Right lobe of liver (tissue), 6 donors: ENCODE measurements around the gene DCTN4. TPM values are rescaled to one million over a fixed set of nuclear protein-coding genes. Genes with fewer than 3 reads are reported as not detected.

ENCODE experiments used
- ATAC-seq, 4 donors: fragments of 200-7000 bp; cut with Tn5 transposase; one replicate each; pipeline ENCODE4 v1.9.1; 2020; ENCODE audit warnings: mild to moderate bottlenecking in 4 of 4, moderate library complexity in 4 of 4
- DNase-seq, 3 donors: peaks; one replicate each; pipeline ENCODE4 v3.0.0-alpha.2; 2020
- H3K27ac ChIP-seq, 3 donors: fragments of 200-600 bp; one replicate each; pipeline ENCODE4 v1.8.0; 2022
- H3K27me3 ChIP-seq, 2 donors: fragments of 200-600 bp; one replicate each; pipeline ENCODE4 v1.8.0; 2022
- H3K36me3 ChIP-seq, 4 donors: fragments of 200-600 bp; sonication (generic) in 1 of 4; one replicate each; pipeline versions ENCODE4 v1.5.1 to v1.8.0; 2017 to 2022; ENCODE audit warnings: control low read depth in 1 of 4
- H3K4me1 ChIP-seq, 4 donors: fragments of 200-600 bp; sonication (generic) in 1 of 4; one replicate each; pipeline versions ENCODE4 v1.5.1 to v1.8.0; 2017 to 2022; ENCODE audit warnings: control low read depth in 1 of 4
- H3K4me3 ChIP-seq, 3 donors: fragments of 200-600 bp; one replicate each; pipeline ENCODE4 v1.8.0; 2022
- H3K9me3 ChIP-seq, 4 donors: fragments of 200-600 bp; sonication (generic) in 1 of 4; one replicate each; pipeline versions ENCODE4 v1.5.1 to v1.8.0; 2017 to 2022; ENCODE audit warnings: control low read depth in 1 of 4
- POLR2A ChIP-seq: fragments of 450-650 bp; IDR thresholded peaks from one replicate; pipeline ENCODE4 v1.6.1; 2017; ENCODE audit warnings: antibody characterized with exemption, mild to moderate bottlenecking
- WGBS: methylation state at CpG from one replicate; pipeline ENCODE4 v1.1.6; 2018; ENCODE audit warnings: low coverage, low lambda C conversion rate; ENCODE audit not compliant: insufficient coverage; ENCODE audit errors: missing lambda C conversion rate; 5-methylcytosine and 5-hydroxymethylcytosine counted together
- intact Hi-C, 2 donors: fragments of 100-400 bp; cut with DNase I; formaldehyde crosslinking; loops; one replicate each; pipeline versions ENCODE4 v1.11.2 to v1.14.1; 2022
- total RNA-seq, 6 experiments: library from RNA; depleted of rRNA in 2 of 6; stranded (reverse); fragments of >200 nt in 2 of 6; fragmentation: NEBNext Ultra II Directional in 3 of 6; extraction: Animal tissue kit (Norgen Biotek cat#: 25700) in 3 of 6; gene quantifications; one replicate each; pipeline versions ENCODE4 v1.1.0 to v1.2.4, GENCODE V29; 2016 to 2023
- TF ChIP-seq, protein P1 (sequence below), 4 donors: fragments of 200-600 bp in 3 of 4; fragments of 450-650 bp in 1 of 4; IDR thresholded peaks; one replicate each; pipeline versions ENCODE4 v1.5.1 to v1.8.0; 2016 to 2022; ENCODE audit warnings: antibody characterized with exemption in 4 of 4, mild to moderate bottlenecking in 2 of 4
- donor health status: DM: no; HTN: yes; CAD: no.
- donor health status: DM: no; HTN: no; CAD: no.
- donor health status: DM: no; HTN: no; CAD: no.
- donor health status: DM: no; HTN: yes; CAD: no.
- donor health status: DM: no; HTN: yes; CAD: no.

DCTN4 gene
- total RNA-seq, 6 experiments from 2014 or later = 25.2 to 30.5 (median 27.6) TPM

DNA sequence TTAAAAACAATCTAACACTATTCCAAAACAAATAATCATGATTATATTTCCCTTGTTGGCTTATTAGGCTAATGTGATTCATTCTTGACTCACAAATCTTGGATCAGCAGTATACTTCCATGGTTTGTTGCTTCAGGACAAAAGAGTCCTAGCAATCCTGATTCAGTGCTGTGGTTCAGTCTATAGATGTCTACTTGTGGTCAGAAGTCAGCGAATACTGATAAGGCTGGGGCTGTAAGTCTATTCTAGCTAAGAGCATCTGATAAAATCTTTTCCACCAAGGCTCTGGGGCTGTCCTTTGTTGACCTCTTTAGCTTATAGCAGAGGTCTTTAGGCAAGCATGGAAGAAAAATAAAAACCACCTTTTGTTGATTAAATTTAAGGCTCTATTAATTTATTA lies 15.3 kb upstream of the DCTN4 start:
- TF ChIP-seq POLR2A = no peak
- TF ChIP-seq, protein P1, sequence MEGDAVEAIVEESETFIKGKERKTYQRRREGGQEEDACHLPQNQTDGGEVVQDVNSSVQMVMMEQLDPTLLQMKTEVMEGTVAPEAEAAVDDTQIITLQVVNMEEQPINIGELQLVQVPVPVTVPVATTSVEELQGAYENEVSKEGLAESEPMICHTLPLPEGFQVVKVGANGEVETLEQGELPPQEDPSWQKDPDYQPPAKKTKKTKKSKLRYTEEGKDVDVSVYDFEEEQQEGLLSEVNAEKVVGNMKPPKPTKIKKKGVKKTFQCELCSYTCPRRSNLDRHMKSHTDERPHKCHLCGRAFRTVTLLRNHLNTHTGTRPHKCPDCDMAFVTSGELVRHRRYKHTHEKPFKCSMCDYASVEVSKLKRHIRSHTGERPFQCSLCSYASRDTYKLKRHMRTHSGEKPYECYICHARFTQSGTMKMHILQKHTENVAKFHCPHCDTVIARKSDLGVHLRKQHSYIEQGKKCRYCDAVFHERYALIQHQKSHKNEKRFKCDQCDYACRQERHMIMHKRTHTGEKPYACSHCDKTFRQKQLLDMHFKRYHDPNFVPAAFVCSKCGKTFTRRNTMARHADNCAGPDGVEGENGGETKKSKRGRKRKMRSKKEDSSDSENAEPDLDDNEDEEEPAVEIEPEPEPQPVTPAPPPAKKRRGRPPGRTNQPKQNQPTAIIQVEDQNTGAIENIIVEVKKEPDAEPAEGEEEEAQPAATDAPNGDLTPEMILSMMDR (IDR thresholded peaks at IDR 0.05) = no peak
- DNase-seq (no peak), ATAC-seq (no peak)
- peaks cover 0 to 6% (median 0%) of the 10 kb centered on the region in 4 donors for H3K4me1 ChIP-seq
- no peak overlapping the region for H3K27ac ChIP-seq
- intact Hi-C loops = no loop called here
- no peak overlapping the region for H3K4me3 ChIP-seq
- no peaks in the 10 kb centered on the region for H3K36me3 ChIP-seq
- no peaks in the 10 kb centered on the region for H3K9me3 ChIP-seq
- 43% methylated on average over 1 of the region's 1 CpG for WGBS
- H3K27me3 ChIP-seq = no peaks in the 10 kb centered on the region

DNA sequence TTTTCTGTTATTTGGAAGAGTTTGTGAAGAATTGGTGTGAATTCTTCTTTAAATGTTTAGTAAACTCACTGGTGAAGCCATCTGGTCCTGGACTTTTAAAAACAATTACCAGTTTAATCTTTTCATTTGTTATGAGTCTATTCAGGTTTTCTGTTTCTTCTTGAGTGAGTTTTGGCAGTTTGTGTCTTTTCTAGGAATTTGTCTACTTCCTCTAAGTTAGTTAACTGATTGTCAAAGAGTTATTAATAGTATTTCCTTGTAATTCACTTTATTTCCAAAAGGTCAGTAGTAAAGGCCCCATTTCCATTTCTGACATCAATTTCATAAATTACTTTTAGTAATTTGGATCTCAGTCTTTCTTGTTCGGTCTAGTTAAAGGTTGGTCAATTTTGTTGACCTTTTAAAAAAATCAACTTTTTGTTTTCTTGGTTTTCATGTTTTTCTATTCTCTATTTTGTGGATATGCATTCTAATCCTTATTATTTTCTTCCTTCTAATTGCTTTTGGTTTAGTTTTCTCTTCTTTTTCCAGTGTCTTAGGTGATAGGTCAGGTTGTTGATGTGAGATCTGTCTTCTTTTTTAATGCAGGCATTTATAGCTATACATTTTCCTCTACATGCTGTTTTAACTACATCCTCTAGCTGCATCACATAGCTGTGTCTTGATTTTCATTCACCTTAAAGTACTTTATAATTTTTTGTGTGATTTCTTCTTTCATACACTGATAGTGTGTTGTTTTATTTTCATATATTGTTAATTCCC lies 12.4 kb upstream of the DCTN4 start:
- Histone ChIP-seq H3K4me1 (no peaks in the 10 kb centered on the region), H3K9me3 (no peaks in the 10 kb centered on the region), H3K27me3 (no peaks in the 10 kb centered on the region), H3K27ac (no peak overlapping the region), H3K4me3 (no peak overlapping the region), H3K36me3 (no peaks in the 10 kb centered on the region)
- no peak for ATAC-seq
- 32% methylated on average over 1 of the region's 1 CpG for WGBS
- intact Hi-C loops = no loop called here
- DNase-seq = no peak
- no peak for TF ChIP-seq POLR2A
- TF ChIP-seq, protein P1 (IDR thresholded peaks at IDR 0.05) = no peak

DNA sequence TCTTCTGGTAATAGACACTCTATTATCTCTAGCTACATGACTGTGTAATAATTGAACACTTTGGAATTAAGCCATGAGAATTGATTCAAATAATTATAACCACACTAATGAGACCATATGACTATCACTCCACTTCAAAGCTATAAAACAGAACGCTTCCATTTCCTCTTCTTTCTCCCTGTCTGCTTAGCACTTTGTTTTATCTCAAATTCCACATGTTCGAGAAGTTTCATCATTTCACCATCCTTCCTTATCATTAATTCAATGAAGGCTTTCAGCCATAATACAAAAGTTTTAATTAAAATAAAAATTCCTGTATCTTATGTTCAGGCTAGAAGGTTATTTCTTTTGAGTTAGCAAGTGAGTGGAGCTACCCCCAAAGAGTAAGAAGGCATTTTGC lies 7.4 kb upstream of the DCTN4 start:
- DNase-seq = no peak
- Histone ChIP-seq H3K4me3 (no peak overlapping the region), H3K36me3 (no peaks in the 10 kb centered on the region), H3K27ac (no peak overlapping the region), H3K27me3 (no peaks in the 10 kb centered on the region), H3K9me3 (no peaks in the 10 kb centered on the region), H3K4me1 (peaks cover 0 to 11% (median 0%) of the 10 kb centered on the region in 4 donors)
- intact Hi-C loops = no loop called here
- TF ChIP-seq, protein P1 (IDR thresholded peaks at IDR 0.05) = no peak
- no peak for TF ChIP-seq POLR2A
- 33% methylated on average over 2 of the region's 2 CpGs for WGBS
- no peak for ATAC-seq

DNA sequence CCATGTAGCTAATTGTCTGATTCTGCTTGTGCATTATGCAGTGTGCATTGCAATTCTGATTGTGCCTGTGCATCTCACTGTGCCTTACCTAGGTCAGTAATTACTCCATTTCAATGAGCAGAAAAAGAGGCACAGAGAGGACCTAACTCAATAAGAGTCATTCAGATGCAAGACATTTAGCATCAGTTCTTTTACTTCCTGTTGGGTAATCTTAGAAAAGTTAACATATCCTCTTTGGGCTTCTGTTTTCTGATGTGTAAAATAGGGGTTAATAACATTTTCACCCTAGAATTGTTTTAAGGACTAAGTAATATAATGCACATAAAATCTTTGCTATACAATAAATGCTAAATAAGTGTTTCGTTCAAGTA lies 7.0 kb upstream of the DCTN4 start:
- H3K36me3 ChIP-seq = no peaks in the 10 kb centered on the region
- H3K27ac ChIP-seq = no peak overlapping the region
- no peak for TF ChIP-seq POLR2A
- TF ChIP-seq, protein P1 (IDR thresholded peaks at IDR 0.05) = no peak
- DNase-seq (no peak), ATAC-seq (no peak)
- no peaks in the 10 kb centered on the region for H3K9me3 ChIP-seq
- intact Hi-C loops = no loop called here
- H3K27me3 ChIP-seq = no peaks in the 10 kb centered on the region
- peaks cover 0 to 11% (median 0%) of the 10 kb centered on the region in 4 donors for H3K4me1 ChIP-seq
- WGBS = 80% methylated on average over 1 of the region's 1 CpG
- no peak overlapping the region for H3K4me3 ChIP-seq
